Raji (cell line): ENCODE measurements around the gene DSCAM.

ENCODE experiments used
- POLR2A ChIP-seq: IDR thresholded peaks from 2 replicates; pipeline ENCODE4 v1.6.1; 2011; ENCODE audit warnings: low read depth, low read length, control low read depth; ENCODE audit not compliant: insufficient read depth

Gene DSCAM

GRCh38 chr21:40846103-40846502 is 855 bp downstream of the DSCAM start:
- TF ChIP-seq POLR2A, result no peak

- TF ChIP-seq POLR2A, result no peak
These were observed 1.4 kb downstream of the DSCAM start for GRCh38 chr21:40845441-40845995.

- TF ChIP-seq POLR2A, result no peak
These were observed 2.0 kb downstream of the DSCAM start for GRCh38 chr21:40844935-40845334.

- no peak for TF ChIP-seq POLR2A
These were observed 4.8 kb downstream of the DSCAM start for GRCh38 chr21:40842197-40842552.

GRCh38 chr21:40841524-40842196 is 5.3 kb downstream of the DSCAM start:
- TF ChIP-seq POLR2A, result no peak

- no peak for TF ChIP-seq POLR2A
These were observed 6.4 kb downstream of the DSCAM start for GRCh38 chr21:40840401-40841125.

GRCh38 chr21:40839521-40839920 is 7.4 kb downstream of the DSCAM start:
- TF ChIP-seq POLR2A, result no peak

GRCh38 chr21:40837456-40837855 is 9.5 kb downstream of the DSCAM start:
- no peak for TF ChIP-seq POLR2A

- TF ChIP-seq POLR2A, result no peak
These were observed 11.7 kb downstream of the DSCAM start for GRCh38 chr21:40835184-40835694.

- TF ChIP-seq POLR2A, result no peak
These were observed 13.8 kb downstream of the DSCAM start for GRCh38 chr21:40833184-40833583.

- TF ChIP-seq POLR2A, result no peak
These were observed 14.6 kb downstream of the DSCAM start for GRCh38 chr21:40832316-40832715.

- TF ChIP-seq POLR2A, result no peak
These were observed 16.1 kb downstream of the DSCAM start for GRCh38 chr21:40830836-40831235.

- no peak for TF ChIP-seq POLR2A
These were observed 17.2 kb downstream of the DSCAM start for GRCh38 chr21:40829791-40830190.

GRCh38 chr21:40829308-40829707 is 17.6 kb downstream of the DSCAM start:
- TF ChIP-seq POLR2A, result no peak

- no peak for TF ChIP-seq POLR2A
These were observed 19.4 kb downstream of the DSCAM start for GRCh38 chr21:40827509-40827908.

- TF ChIP-seq POLR2A, result no peak
These were observed 27.7 kb downstream of the DSCAM start for GRCh38 chr21:40819071-40819900.

GRCh38 chr21:40813918-40814317 is 33.0 kb downstream of the DSCAM start:
- TF ChIP-seq POLR2A, result no peak
